AG04450 (cell line): ENCODE results near the gene BRSK2. TPM values are rescaled to one million over a fixed set of nuclear protein-coding genes. Genes with fewer than 3 reads are reported as not detected.

Experiments
- CTCF ChIA-PET: fragments of 300-600, 350-600 bp; formaldehyde crosslinking; extraction: SDS; loops from one replicate; lab custom pipeline; 2022; ENCODE audit warnings: antibody characterized with exemption, inconsistent platforms; lab: Charles Lee
- POLR2A ChIA-PET: fragments of 350-600 bp; formaldehyde crosslinking; extraction: SDS; loops from one replicate; lab custom pipeline; 2021; ENCODE audit warnings: antibody characterized with exemption, inconsistent platforms; lab: Yijun Ruan, JAX
- DNase-seq: peaks from one replicate; pipeline ENCODE4 v3.0.0-alpha.2; 2011; ENCODE audit warnings: low read depth, low spot score
- H3K27ac ChIP-seq: one replicate; pipeline ENCODE4 v1.5.1; 2012; ENCODE audit warnings: low read depth, low read length, control low read depth
- H3K27me3 ChIP-seq: one replicate; pipeline ENCODE4 v1.6.0; 2012; ENCODE audit warnings: low read length; ENCODE audit not compliant: control insufficient read depth, insufficient read depth
- H3K4me3 ChIP-seq: 2 replicates; pipeline ENCODE4 v1.5.1; 2011; ENCODE audit warnings: mild to moderate bottlenecking, low read depth, low read length, control low read depth
- H3K9me3 ChIP-seq: 2 replicates; pipeline ENCODE4 v1.5.1; 2012; ENCODE audit warnings: low read length; ENCODE audit not compliant: control insufficient read depth, insufficient read depth
- CTCF ChIP-seq: IDR thresholded peaks from 2 replicates; pipeline ENCODE4 v1.5.1; 2011; ENCODE audit warnings: low read depth, low read length, control low read depth, inconsistent platforms
- polyA plus RNA-seq: library from polyadenylated mRNA; depleted of rRNA; stranded (reverse); fragments of >200 nt; gene quantifications from 2 replicates; pipeline ENCODE4 v1.2.3, GENCODE V29; 2011

BRSK2 gene
- polyA plus RNA-seq, 1 experiment: 0.11 TPM

- Histone ChIP-seq H3K27ac (no peak overlapping the region), H3K27me3 (no peaks in the 10 kb centered on the region), H3K9me3 (peaks cover 20% of the 10 kb centered on the region), H3K4me3 (no peak overlapping the region)
- TF ChIP-seq CTCF: no peak
- CTCF ChIA-PET: no interaction called here
- DNase-seq: no peak
- POLR2A ChIA-PET: no interaction called here
Measured at GRCh38 chr11:1368966-1369365, 20.8 kb upstream of the BRSK2 start.

GRCh38 chr11:1369371-1370005 is 20.2 kb upstream of the BRSK2 start:
- CTCF ChIA-PET: no interaction called here
- POLR2A ChIA-PET: no interaction called here
- Histone ChIP-seq H3K27ac (no peak overlapping the region), H3K4me3 (no peak overlapping the region), H3K27me3 (no peaks in the 10 kb centered on the region), H3K9me3 (peaks cover 20% of the 10 kb centered on the region)
- no peak for TF ChIP-seq CTCF
- no peak for DNase-seq

- Histone ChIP-seq H3K27ac (no peak overlapping the region), H3K9me3 (peaks cover 20% of the 10 kb centered on the region), H3K27me3 (no peaks in the 10 kb centered on the region), H3K4me3 (no peak overlapping the region)
- no peak for DNase-seq
- TF ChIP-seq CTCF: no peak
- POLR2A ChIA-PET: no interaction called here
- CTCF ChIA-PET: no interaction called here
Measured at GRCh38 chr11:1370186-1371025, 19.3 kb upstream of the BRSK2 start.

GRCh38 chr11:1371026-1371325 is 18.8 kb upstream of the BRSK2 start:
- peaks cover 20% of the 10 kb centered on the region for H3K9me3 ChIP-seq
- H3K27me3 ChIP-seq: no peaks in the 10 kb centered on the region
- no peak for TF ChIP-seq CTCF
- POLR2A ChIA-PET: no interaction called here
- CTCF ChIA-PET: no interaction called here
- H3K4me3 ChIP-seq: no peak overlapping the region
- DNase-seq: no peak
- H3K27ac ChIP-seq: no peak overlapping the region

- POLR2A ChIA-PET: no interaction called here
- Histone ChIP-seq H3K4me3 (no peak overlapping the region), H3K27ac (no peak overlapping the region), H3K9me3 (peaks cover 20% of the 10 kb centered on the region), H3K27me3 (no peaks in the 10 kb centered on the region)
- no peak for DNase-seq
- TF ChIP-seq CTCF: no peak
- CTCF ChIA-PET: no interaction called here
Measured at GRCh38 chr11:1371377-1371776, 18.4 kb upstream of the BRSK2 start.
